Subcutaneous adipose tissue (tissue), 4 donors: Measurements from ENCODE around the gene ZSCAN2. TPM values are rescaled to one million over a fixed set of nuclear protein-coding genes. Genes with fewer than 3 reads are reported as not detected.

Experiments used
- CTCF ChIP-seq: fragments of 450-650 bp; IDR thresholded peaks from one replicate; pipeline ENCODE4 v1.5.1; 2016; ENCODE audit warnings: low read depth, mild to moderate bottlenecking, control low read depth, antibody characterized with exemption, moderate library complexity
- total RNA-seq, 4 donors: library from RNA; depleted of rRNA; stranded (reverse); fragments of >200 nt; gene quantifications; one replicate each; pipeline ENCODE4 v1.1.0, GENCODE V29; 2016

Gene ZSCAN2
- total RNA-seq, 4 donors from 2014 or later: 7.8 to 26.0 (median 10.2) TPM

GRCh38 chr15:84588053-84588874 lies 12.5 kb upstream of the ZSCAN2 start:
- TF ChIP-seq CTCF: no peak

DNA sequence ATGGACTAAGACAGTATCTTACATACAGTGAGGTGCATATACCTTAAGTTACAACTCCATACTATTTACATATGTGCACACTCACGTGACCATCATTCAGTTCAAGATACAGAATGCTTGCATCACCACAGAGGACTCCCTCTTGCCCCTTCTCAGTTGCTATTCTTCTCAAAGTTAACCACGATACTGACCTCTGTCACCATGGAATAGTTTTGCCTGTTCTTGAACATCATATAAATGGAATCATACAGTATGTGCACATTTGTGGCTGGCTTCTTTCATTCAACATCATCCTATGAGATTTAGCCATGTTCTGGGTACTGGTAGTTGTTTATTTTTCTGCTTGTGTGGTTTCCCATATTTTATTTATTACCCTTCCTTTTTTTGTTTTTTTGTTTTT lies 10.4 kb upstream of the ZSCAN2 start:
- TF ChIP-seq CTCF: no peak

DNA sequence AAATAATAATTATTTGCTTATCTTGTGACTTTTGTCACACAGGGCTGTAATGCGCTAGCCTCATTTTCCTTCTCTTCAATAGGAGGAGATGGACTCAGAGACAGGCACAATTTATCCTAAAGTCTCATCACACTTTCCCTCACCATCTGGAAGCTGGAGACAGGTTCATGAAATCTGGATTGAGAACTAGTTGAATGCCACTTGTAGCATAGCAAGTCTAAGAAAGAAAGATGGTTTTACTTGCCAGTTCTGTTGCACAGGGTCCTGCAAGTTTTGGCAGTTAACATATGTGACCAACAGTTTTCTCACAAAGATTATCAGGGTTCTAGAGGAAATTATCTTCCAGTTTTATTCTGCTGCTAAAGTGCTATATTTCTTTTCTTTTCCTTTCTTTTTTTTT lies 9.0 kb upstream of the ZSCAN2 start:
- no peak for TF ChIP-seq CTCF

- TF ChIP-seq CTCF: no peak
These were observed 6.1 kb upstream of the ZSCAN2 start for GRCh38 chr15:84594617-84595290.

GRCh38 chr15:84595660-84596059 lies 5.1 kb upstream of the ZSCAN2 start:
- no peak for TF ChIP-seq CTCF

GRCh38 chr15:84597296-84597695 lies 3.5 kb upstream of the ZSCAN2 start:
- no peak for TF ChIP-seq CTCF

GRCh38 chr15:84598250-84598649 lies 2.6 kb upstream of the ZSCAN2 start:
- TF ChIP-seq CTCF: no peak
